HCT116 (cell line): ENCODE data around the gene TCF7. TPM values are rescaled to one million over a fixed set of nuclear protein-coding genes. Genes with fewer than 3 reads are reported as not detected.
A peak's percentile ranks its signal among the peaks of the same experiment; 100 is the strongest.

Source experiments
- ATAC-seq: fragments of 200-7000 bp; cut with Tn5 transposase; 2 replicates; pipeline ENCODE4 v1.9.1; 2020; ENCODE audit warnings: mild to moderate bottlenecking, moderate library complexity
- BruUV-seq: library from RNA; stranded (reverse); fragments of 400-500 nt; replicated peaks from 2 replicates; lab custom pipeline; 2021; lab: Mats Ljungman, UMichigan
- CTCF ChIA-PET: fragments of 300-600 bp; sonication (Branson Sonifier 250); formaldehyde crosslinking; loops from one replicate; lab custom pipeline; 2021; ENCODE audit warnings: antibody characterized with exemption; lab: Charles Lee
- POLR2A ChIA-PET: fragments of 300-600, 350-600 bp; sonication (Branson Sonifier 250); formaldehyde crosslinking; loops from one replicate; lab custom pipeline; 2021; ENCODE audit warnings: antibody characterized with exemption; lab: Charles Lee
- RAD21 ChIA-PET, 2 experiments: fragments of 300-600 bp; sonication (Branson Sonifier 250); formaldehyde crosslinking; loops; one replicate each; lab custom pipeline; 2023; ENCODE audit warnings: low total read pairs in 2 of 2; ENCODE audit not compliant: uncharacterized antibody in 2 of 2, unreplicated experiment in 2 of 2, low non-redundant PET in 1 of 2; lab: Charles Lee
- DNase-seq: peaks from one replicate; pipeline ENCODE4 v3.0.0-alpha.2; 2010; ENCODE audit warnings: low read depth, low spot score
- H2AFZ ChIP-seq: fragments of 200-600 bp; shearing (Covaris generic), sonication (generic); 2 replicates; pipeline ENCODE4 v1.6.1; 2017; ENCODE audit warnings: low read depth, mixed run types, mixed read lengths, antibody characterized with exemption, low read length; ENCODE audit not compliant: poor library complexity, severe bottlenecking
- H3K27ac ChIP-seq: 2 replicates; pipeline ENCODE4 v1.5.1; 2012; ENCODE audit warnings: low read depth, low read length
- H3K27me3 ChIP-seq: fragments of 200-600 bp; sonication (generic); 2 replicates; pipeline ENCODE4 v1.6.1; 2016; ENCODE audit warnings: mixed run types, low read length, mixed read lengths; ENCODE audit not compliant: insufficient read depth
- H3K36me3 ChIP-seq, 2 experiments: fragments of 200-500 bp in 1 of 2; fragments of 200-600 bp in 1 of 2; sonication (Bioruptor generic) in 1 of 2; sonication (generic) in 1 of 2; 2 replicates each; pipeline versions ENCODE4 v1.5.1 to v1.6.1; 2014 to 2016; ENCODE audit warnings: low read length in 2 of 2, inconsistent platforms in 1 of 2, mixed read lengths in 1 of 2, mixed run types in 1 of 2; ENCODE audit not compliant: insufficient read depth in 2 of 2, control insufficient read depth in 1 of 2
- H3K4me1 ChIP-seq, 2 experiments: fragments of 200-600 bp in 1 of 2; sonication (generic) in 1 of 2; 2 replicates each; pipeline versions ENCODE4 v1.5.1 to v1.6.1; 2012 to 2017; ENCODE audit warnings: low read length in 2 of 2, inconsistent platforms in 1 of 2, mild to moderate bottlenecking in 1 of 2, mixed read lengths in 1 of 2, mixed run types in 1 of 2, moderate library complexity in 1 of 2; ENCODE audit not compliant: insufficient read depth in 2 of 2, control insufficient read depth in 1 of 2
- H3K4me2 ChIP-seq: fragments of 200-600 bp; sonication (generic); 2 replicates; pipeline ENCODE4 v1.6.1; 2017; ENCODE audit warnings: mixed run types, low read length, mixed read lengths
- H3K4me3 ChIP-seq, 2 experiments: fragments of 200-600 bp in 1 of 2; sonication (generic) in 1 of 2; replicated peaks in 1 of 2; 2 replicates each; pipeline ENCODE4 v1.5.1; 2011 to 2016; ENCODE audit warnings: low read length in 2 of 2, control low read depth in 1 of 2, low read depth in 1 of 2, mild to moderate bottlenecking in 1 of 2, mixed read lengths in 1 of 2, mixed run types in 1 of 2
- H3K79me2 ChIP-seq: fragments of 200-600 bp; sonication (generic); 2 replicates; pipeline ENCODE4 v1.6.1; 2017; ENCODE audit warnings: mild to moderate bottlenecking, mixed run types, low read length, moderate library complexity, mixed read lengths; ENCODE audit not compliant: insufficient read depth
- H3K9ac ChIP-seq: fragments of 200-600 bp; sonication (generic); 2 replicates; pipeline ENCODE4 v1.6.1; 2016; ENCODE audit warnings: low read length, mixed read lengths
- H3K9me2 ChIP-seq: fragments of 200-600 bp; sonication (generic), shearing (Covaris generic); 2 replicates; pipeline ENCODE4 v1.6.1; 2017; ENCODE audit warnings: mixed run types, mild to moderate bottlenecking, moderate library complexity; ENCODE audit not compliant: insufficient read depth
- H3K9me3 ChIP-seq, 2 experiments: fragments of 200-500 bp in 1 of 2; fragments of 200-600 bp in 1 of 2; sonication (Bioruptor generic) in 1 of 2; sonication (generic) in 1 of 2; 2 replicates each; pipeline ENCODE4 v1.6.1; 2014 to 2017; ENCODE audit warnings: low read length in 2 of 2, mixed read lengths in 2 of 2, inconsistent platforms in 1 of 2, low read depth in 1 of 2, mild to moderate bottlenecking in 1 of 2, mixed run types in 1 of 2, moderate library complexity in 1 of 2; ENCODE audit not compliant: control insufficient read depth in 1 of 2, insufficient read depth in 1 of 2
- H4K20me1 ChIP-seq: fragments of 200-600 bp; sonication (generic), shearing (Covaris generic); 2 replicates; pipeline ENCODE4 v1.6.1; 2017; ENCODE audit warnings: mixed run types, mild to moderate bottlenecking, moderate library complexity; ENCODE audit not compliant: insufficient read depth
- FOSL1 ChIP-seq: IDR thresholded peaks from 2 replicates; pipeline ENCODE4 v1.6.1; 2012; ENCODE audit warnings: low read depth
- POLR2A ChIP-seq: IDR thresholded peaks from 2 replicates; pipeline ENCODE4 v1.7.0; 2011; ENCODE audit warnings: borderline replicate concordance; ENCODE audit not compliant: insufficient read depth, insufficient read length; ENCODE audit errors: extremely low read depth
- POLR2AphosphoS5 ChIP-seq: IDR thresholded peaks from 2 replicates; pipeline ENCODE4 v1.6.1; 2011; ENCODE audit warnings: mild to moderate bottlenecking, low read depth, low read length, moderate library complexity
- TCF7L2 ChIP-seq: IDR thresholded peaks from 2 replicates; pipeline ENCODE4 v1.7.0; 2011; ENCODE audit warnings: borderline replicate concordance, inconsistent platforms; ENCODE audit not compliant: insufficient read depth, insufficient read length; ENCODE audit errors: extremely low read depth
- YY1 ChIP-seq: IDR thresholded peaks from 2 replicates; pipeline ENCODE4 v1.6.1; 2011; ENCODE audit warnings: low read length, low read depth, moderate library complexity, mild to moderate bottlenecking; ENCODE audit not compliant: insufficient replicate concordance; ENCODE audit errors: extremely low read depth
- ZFX ChIP-seq: fragments of 450-650 bp; IDR thresholded peaks from 2 replicates; pipeline ENCODE4 v1.6.1; 2017
- intact Hi-C: fragments of 100-400 bp; cut with micrococcal nuclease; formaldehyde crosslinking; loops from 2 replicates; pipeline ENCODE4 v1.10.0; 2022
- total RNA-seq: library from RNA; stranded (reverse); gene quantifications from one replicate; pipeline ENCODE4 v1.2.1, GENCODE V29; 2021; ENCODE audit not compliant: unreplicated experiment
- TF ChIP-seq, protein P1 (sequence below): IDR thresholded peaks from 2 replicates; pipeline ENCODE4 v1.6.1; 2011; ENCODE audit warnings: mild to moderate bottlenecking, low read length, moderate library complexity; ENCODE audit not compliant: insufficient replicate concordance; ENCODE audit errors: extremely low read depth
- TF ChIP-seq, protein P2 (sequence below), 3 experiments: fragments of 200-600 bp in 1 of 3; sonication (generic) in 1 of 3; IDR thresholded peaks in 2 of 3; conservative IDR thresholded peaks in 1 of 3; 2 replicates each; pipeline ENCODE4 v1.5.1; 2012 to 2017; ENCODE audit warnings: low read depth in 2 of 3, low read length in 2 of 3, antibody characterized with exemption in 1 of 3, borderline replicate concordance in 1 of 3, control low read depth in 1 of 3, mild to moderate bottlenecking in 1 of 3, mixed read lengths in 1 of 3, mixed run types in 1 of 3, moderate library complexity in 1 of 3; ENCODE audit not compliant: insufficient read depth in 1 of 3
- TF ChIP-seq, protein P3 (sequence below): IDR thresholded peaks from 2 replicates; pipeline ENCODE4 v1.6.1; 2012

Gene TCF7
- total RNA-seq, 1 experiment from 2014 or later = 17.8 TPM

DNA sequence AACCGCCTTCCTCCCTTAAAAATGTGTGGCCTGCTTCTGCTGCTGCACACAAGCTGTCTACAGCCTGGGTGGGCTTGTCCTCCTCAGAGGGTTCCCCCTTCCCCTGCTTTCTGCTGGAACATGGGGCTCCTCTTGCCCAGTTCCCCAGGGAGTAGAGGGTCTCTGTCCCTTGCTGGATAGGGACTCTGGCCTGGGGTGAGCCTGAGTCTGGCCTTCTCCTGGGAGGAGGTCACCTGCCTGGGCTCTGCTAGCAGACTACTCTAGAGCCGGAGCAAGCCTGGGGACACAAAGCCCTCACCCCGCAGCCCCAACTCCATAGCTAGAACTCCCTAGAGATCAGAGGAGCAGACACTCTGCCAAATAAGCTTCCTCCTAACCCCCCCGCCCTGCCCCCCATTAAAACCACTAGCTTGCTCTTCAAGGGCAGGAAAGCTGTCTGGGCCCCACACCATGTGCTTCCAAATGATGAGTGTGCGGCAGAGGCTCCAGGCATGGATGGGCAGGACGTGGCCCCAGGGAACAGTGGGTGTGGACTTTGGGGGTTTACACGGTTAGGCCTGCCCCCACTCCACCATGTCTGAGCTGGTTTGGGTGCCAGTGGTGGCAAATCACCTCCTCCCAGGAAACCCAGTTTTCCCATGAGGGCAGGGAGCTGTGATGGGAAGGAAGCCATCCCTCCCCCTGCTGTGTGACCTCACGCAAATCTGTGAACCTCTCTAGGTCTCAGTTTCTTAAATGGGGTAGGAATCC, 10.0 kb downstream of the TCF7 start:
- H3K9ac ChIP-seq = peak overlapping the region; percentile 41
- peak; percentile 47 for ATAC-seq
- no peaks in the 10 kb centered on the region for H3K9me3 ChIP-seq
- no peaks in the 10 kb centered on the region for H4K20me1 ChIP-seq
- H3K4me1 ChIP-seq = peaks cover 22 to 37% of the 10 kb centered on the region in 2 experiments
- H3K27ac ChIP-seq = peak overlapping the region; percentile 41
- intact Hi-C loops = loop anchor here (5.0 kb wide), 1 partner anchor 87 kb away; no protein-coding TSS in a partner anchor
- no peaks in the 10 kb centered on the region for H3K36me3 ChIP-seq
- DNase-seq = peak; percentile 12
- BruUV-seq = no TSS peak
- no peaks in the 10 kb centered on the region for H3K27me3 ChIP-seq
- no peak overlapping the region for H2AFZ ChIP-seq
- ChIA-PET RAD21 (interaction anchor here in 1 of 2 experiments (0.6 kb wide), 1 partner anchor 98 kb away, joined by 3 read pairs; no protein-coding TSS in a partner anchor), POLR2A (interaction anchor here (1.0 to 1.2 kb wide), 2 partner anchors 7 to 14 kb away, joined by 3 read pairs; no protein-coding TSS in a partner anchor), CTCF (interaction anchor here (0.6 to 1.8 kb wide), 5 partner anchors 10 to 664 kb away, joined by 3 to 8 read pairs (median 4); partner anchors contain the start of gene TCF7)
- 0 out of 2 replicates have a peak, but pooled peaks cover 5% of the 10 kb centered on the region for H3K79me2 ChIP-seq
- peak overlapping the region in 1 of 2 experiments; percentile 1; a peak in 1 of 4 replicates for H3K4me3 ChIP-seq
- no peaks in the 10 kb centered on the region for H3K9me2 ChIP-seq
- H3K4me2 ChIP-seq = peak overlapping the region; percentile 73
- TF ChIP-seq, protein P1, sequence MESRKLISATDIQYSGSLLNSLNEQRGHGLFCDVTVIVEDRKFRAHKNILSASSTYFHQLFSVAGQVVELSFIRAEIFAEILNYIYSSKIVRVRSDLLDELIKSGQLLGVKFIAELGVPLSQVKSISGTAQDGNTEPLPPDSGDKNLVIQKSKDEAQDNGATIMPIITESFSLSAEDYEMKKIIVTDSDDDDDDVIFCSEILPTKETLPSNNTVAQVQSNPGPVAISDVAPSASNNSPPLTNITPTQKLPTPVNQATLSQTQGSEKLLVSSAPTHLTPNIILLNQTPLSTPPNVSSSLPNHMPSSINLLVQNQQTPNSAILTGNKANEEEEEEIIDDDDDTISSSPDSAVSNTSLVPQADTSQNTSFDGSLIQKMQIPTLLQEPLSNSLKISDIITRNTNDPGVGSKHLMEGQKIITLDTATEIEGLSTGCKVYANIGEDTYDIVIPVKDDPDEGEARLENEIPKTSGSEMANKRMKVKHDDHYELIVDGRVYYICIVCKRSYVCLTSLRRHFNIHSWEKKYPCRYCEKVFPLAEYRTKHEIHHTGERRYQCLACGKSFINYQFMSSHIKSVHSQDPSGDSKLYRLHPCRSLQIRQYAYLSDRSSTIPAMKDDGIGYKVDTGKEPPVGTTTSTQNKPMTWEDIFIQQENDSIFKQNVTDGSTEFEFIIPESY = no peak
- TF ChIP-seq, protein P2, sequence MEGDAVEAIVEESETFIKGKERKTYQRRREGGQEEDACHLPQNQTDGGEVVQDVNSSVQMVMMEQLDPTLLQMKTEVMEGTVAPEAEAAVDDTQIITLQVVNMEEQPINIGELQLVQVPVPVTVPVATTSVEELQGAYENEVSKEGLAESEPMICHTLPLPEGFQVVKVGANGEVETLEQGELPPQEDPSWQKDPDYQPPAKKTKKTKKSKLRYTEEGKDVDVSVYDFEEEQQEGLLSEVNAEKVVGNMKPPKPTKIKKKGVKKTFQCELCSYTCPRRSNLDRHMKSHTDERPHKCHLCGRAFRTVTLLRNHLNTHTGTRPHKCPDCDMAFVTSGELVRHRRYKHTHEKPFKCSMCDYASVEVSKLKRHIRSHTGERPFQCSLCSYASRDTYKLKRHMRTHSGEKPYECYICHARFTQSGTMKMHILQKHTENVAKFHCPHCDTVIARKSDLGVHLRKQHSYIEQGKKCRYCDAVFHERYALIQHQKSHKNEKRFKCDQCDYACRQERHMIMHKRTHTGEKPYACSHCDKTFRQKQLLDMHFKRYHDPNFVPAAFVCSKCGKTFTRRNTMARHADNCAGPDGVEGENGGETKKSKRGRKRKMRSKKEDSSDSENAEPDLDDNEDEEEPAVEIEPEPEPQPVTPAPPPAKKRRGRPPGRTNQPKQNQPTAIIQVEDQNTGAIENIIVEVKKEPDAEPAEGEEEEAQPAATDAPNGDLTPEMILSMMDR (IDR thresholded peaks at IDR 0.05 in 2 of 3, conservative IDR thresholded peaks at IDR 0.05 in 1 of 3; ENCODE audit: borderline replicate concordance in 1 of 3, insufficient read depth in 1 of 3, low read depth in 2 of 3, low read length in 2 of 3) = no peak
- TF ChIP-seq FOSL1 (no peak), POLR2AphosphoS5 (no peak), TCF7L2 (no peak), POLR2A (no peak), ZFX (0 out of 2 replicates have a peak, but pooled peaks have one; percentile 9), YY1 (no peak)
- TF ChIP-seq, protein P3, sequence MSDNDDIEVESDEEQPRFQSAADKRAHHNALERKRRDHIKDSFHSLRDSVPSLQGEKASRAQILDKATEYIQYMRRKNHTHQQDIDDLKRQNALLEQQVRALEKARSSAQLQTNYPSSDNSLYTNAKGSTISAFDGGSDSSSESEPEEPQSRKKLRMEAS = peak; percentile 38
- TF ChIP-seq, all 23 proteins: peak for 2
